GM21515 (cell line): ENCODE results near the gene CYP2D6.
"Not testable (repeated sequence)": the region's sequence is repeated elsewhere in the genome, so short reads cannot be mapped to it uniquely, and the experiment has no call there.

Experiments
- ATAC-seq: cut with Tn5 transposase; IDR thresholded peaks from one replicate; pipeline ENCODE4 v1.9.1; 2021; ENCODE audit not compliant: unreplicated experiment

The CYP2D6 gene

GRCh38 chr22:42158456-42159132, 28.0 kb upstream of the CYP2D6 start:
- no peak for ATAC-seq

- ATAC-seq: no peak
These were observed 26.0 kb upstream of the CYP2D6 start for GRCh38 chr22:42156598-42156997.

- ATAC-seq: no peak
These were observed 25.5 kb upstream of the CYP2D6 start for GRCh38 chr22:42156121-42156520.

- ATAC-seq: no peak
These were observed 24.5 kb upstream of the CYP2D6 start for GRCh38 chr22:42155053-42155543.

- ATAC-seq: no peak
These were observed 23.9 kb upstream of the CYP2D6 start for GRCh38 chr22:42154293-42155052.

- ATAC-seq: no peak
These were observed 22.2 kb upstream of the CYP2D6 start for GRCh38 chr22:42152661-42153270.

DNA sequence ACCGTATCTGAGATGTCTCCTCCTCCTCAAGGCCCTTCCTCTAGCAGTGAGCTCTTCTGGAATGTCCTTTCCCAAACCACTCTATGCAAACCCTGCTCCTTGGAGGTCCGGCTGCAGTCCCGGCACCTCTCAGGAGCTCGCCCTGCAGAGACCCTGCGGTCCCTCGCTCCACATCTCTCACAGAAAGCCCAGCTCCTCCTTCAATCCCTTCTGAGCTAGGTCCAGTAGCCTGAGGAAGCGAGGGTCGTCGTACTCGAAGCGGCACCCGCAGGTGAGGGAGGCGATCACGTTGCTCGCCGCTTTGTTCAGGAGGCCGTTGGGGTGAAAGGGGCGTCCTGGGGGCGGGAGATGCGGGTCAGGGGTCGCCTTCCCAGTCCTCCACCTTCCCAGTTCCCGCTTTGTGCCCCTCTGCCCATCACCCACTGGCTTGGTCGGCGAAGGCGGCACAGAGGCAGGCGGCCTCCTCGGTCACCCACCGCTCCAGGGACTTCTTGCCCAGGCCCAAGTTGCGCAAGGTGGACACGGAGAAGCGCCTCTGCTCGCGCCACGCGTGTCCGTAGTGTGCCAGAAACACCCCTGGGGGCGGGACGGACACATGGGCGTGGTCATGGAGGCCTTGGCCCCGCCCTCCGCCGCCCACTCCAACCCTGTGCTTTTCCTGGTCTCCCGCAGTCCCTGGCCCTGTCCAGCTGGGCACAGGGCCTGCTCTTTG, 21.5 kb upstream of the CYP2D6 start:
- ATAC-seq: no peak

- no peak for ATAC-seq
These were observed 20.3 kb upstream of the CYP2D6 start for GRCh38 chr22:42150727-42151590.

GRCh38 chr22:42149798-42150197, 19.2 kb upstream of the CYP2D6 start:
- not testable (repeated sequence) for ATAC-seq

- ATAC-seq: no peak
These were observed 14.6 kb upstream of the CYP2D6 start for GRCh38 chr22:42145175-42145574.

GRCh38 chr22:42143859-42144822, 13.5 kb upstream of the CYP2D6 start:
- not testable (repeated sequence) for ATAC-seq

- ATAC-seq: no peak
These were observed 12.3 kb upstream of the CYP2D6 start for GRCh38 chr22:42142771-42143461.

- not testable (repeated sequence) for ATAC-seq
These were observed 10.9 kb upstream of the CYP2D6 start for GRCh38 chr22:42141307-42142057.

- ATAC-seq: not testable (repeated sequence)
These were observed 9.5 kb upstream of the CYP2D6 start for GRCh38 chr22:42140153-42140552.

DNA sequence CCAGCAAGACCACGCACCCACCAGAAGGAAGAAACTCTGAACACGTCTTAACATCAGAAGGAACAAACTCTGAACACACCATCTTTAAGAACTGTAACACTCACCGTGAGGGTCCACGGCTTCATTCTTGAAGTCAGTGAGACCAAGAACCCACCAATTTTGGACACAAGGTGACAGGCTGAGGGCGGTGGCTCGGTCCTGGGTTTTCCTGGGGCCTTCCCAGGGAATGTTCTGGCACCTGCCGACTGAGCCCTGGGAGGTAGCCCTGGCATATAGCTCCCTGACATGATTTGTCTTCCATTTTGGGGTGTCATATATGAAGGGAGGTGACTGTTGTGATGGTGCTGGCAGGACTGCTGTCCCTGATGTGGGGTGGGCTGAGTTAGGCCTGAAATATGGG, 8.9 kb upstream of the CYP2D6 start:
- not testable (repeated sequence) for ATAC-seq

DNA sequence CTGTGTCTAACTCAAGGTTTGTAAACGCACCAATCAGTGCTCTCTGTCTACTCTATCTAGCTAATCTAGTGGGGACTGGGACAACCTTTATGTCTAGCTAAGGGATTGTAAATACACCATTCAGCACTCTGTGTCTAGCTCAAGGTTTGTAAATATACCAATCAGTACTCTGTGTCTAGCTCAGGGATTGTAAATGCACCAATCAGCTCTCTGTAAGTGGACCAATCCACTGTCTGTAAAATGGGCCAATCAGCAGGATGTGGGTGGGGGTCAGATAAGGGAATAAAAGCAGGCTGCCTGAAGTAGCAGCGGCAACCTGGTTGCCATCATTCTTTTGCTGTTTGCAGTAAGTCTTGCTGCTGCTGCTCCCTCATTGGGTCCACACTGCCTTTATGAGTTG, 8.4 kb upstream of the CYP2D6 start:
- ATAC-seq: no peak

DNA sequence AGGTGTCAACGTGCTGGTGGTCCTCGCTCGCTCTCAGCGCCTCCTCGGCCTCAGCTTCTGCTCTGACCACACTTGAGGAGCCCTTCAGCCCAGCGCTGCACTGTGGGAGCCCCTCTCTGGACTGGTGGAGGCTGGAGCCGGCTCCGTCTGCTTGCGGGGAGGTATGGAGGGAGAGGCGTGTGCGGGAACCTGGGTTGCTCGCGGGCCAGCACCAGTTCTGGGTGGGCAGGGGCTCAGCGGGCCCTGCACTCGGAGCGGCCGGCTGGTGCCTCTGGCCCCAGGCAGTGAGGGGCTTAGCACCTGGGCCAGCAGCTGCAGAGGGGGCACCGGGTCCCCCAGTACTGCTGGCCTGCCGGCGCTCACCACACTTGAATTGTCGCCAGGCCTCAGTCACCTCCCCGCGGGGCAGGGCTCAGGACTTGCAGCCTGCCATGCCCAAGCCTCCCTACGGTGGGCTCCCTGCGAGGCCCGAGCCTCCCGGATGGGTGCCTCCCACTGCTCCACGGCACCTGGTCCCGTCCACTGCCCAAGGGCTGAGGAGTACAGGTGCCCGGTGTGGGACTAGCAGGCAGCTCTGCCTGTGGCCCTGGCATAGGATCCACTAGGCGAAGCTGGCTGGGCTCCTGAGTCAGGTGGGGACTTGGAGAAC, 7.6 kb upstream of the CYP2D6 start:
- ATAC-seq: no peak
